GM12872 (cell line): ENCODE results near the gene AHNAK.

Experiments used
- TF ChIP-seq, protein P1 (sequence below): IDR thresholded peaks from 3 replicates; pipeline ENCODE4 v1.5.1; 2011; ENCODE audit warnings: low read depth, mild to moderate bottlenecking, low read length, moderate library complexity; ENCODE audit not compliant: insufficient read depth

AHNAK gene, protein sequence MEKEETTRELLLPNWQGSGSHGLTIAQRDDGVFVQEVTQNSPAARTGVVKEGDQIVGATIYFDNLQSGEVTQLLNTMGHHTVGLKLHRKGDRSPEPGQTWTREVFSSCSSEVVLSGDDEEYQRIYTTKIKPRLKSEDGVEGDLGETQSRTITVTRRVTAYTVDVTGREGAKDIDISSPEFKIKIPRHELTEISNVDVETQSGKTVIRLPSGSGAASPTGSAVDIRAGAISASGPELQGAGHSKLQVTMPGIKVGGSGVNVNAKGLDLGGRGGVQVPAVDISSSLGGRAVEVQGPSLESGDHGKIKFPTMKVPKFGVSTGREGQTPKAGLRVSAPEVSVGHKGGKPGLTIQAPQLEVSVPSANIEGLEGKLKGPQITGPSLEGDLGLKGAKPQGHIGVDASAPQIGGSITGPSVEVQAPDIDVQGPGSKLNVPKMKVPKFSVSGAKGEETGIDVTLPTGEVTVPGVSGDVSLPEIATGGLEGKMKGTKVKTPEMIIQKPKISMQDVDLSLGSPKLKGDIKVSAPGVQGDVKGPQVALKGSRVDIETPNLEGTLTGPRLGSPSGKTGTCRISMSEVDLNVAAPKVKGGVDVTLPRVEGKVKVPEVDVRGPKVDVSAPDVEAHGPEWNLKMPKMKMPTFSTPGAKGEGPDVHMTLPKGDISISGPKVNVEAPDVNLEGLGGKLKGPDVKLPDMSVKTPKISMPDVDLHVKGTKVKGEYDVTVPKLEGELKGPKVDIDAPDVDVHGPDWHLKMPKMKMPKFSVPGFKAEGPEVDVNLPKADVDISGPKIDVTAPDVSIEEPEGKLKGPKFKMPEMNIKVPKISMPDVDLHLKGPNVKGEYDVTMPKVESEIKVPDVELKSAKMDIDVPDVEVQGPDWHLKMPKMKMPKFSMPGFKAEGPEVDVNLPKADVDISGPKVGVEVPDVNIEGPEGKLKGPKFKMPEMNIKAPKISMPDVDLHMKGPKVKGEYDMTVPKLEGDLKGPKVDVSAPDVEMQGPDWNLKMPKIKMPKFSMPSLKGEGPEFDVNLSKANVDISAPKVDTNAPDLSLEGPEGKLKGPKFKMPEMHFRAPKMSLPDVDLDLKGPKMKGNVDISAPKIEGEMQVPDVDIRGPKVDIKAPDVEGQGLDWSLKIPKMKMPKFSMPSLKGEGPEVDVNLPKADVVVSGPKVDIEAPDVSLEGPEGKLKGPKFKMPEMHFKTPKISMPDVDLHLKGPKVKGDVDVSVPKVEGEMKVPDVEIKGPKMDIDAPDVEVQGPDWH (N-terminal part only)

GRCh38 chr11:62546244-62546928, at the start of gene AHNAK:
AHNAK (minus strand) TSS chr11:62546806; CDS start chr11:62536098, 10,708 bp downstream.
- TF ChIP-seq, protein P1, sequence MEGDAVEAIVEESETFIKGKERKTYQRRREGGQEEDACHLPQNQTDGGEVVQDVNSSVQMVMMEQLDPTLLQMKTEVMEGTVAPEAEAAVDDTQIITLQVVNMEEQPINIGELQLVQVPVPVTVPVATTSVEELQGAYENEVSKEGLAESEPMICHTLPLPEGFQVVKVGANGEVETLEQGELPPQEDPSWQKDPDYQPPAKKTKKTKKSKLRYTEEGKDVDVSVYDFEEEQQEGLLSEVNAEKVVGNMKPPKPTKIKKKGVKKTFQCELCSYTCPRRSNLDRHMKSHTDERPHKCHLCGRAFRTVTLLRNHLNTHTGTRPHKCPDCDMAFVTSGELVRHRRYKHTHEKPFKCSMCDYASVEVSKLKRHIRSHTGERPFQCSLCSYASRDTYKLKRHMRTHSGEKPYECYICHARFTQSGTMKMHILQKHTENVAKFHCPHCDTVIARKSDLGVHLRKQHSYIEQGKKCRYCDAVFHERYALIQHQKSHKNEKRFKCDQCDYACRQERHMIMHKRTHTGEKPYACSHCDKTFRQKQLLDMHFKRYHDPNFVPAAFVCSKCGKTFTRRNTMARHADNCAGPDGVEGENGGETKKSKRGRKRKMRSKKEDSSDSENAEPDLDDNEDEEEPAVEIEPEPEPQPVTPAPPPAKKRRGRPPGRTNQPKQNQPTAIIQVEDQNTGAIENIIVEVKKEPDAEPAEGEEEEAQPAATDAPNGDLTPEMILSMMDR: no peak

- TF ChIP-seq, protein P1: no peak
Observed at GRCh38 chr11:62595124-62595523, 48.5 kb upstream of the AHNAK start.

GRCh38 chr11:62593434-62594044, 46.9 kb upstream of the AHNAK start:
- TF ChIP-seq, protein P1: peak; percentile 76

DNA sequence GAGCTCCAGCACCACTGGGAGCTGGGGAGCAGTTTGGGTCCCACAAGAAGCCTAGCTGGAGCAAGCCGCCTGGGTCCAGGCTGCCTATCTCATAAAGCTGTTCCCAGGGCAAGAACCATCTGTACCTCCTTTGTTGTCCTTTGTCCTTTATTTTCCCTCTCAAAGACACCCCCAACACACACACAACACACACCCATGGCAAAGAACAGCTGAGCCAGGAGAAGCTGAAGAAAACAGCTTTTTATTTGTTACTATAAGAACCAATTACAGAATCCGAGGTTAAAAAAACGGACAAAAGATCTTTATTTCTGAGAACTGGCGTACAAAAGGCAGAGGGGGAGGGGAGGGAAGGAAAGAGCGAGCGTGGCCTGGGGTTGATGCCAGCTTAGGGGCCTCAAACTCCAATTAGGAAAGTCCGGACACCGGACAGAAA, 46.4 kb upstream of the AHNAK start:
- TF ChIP-seq, protein P1: no peak

DNA sequence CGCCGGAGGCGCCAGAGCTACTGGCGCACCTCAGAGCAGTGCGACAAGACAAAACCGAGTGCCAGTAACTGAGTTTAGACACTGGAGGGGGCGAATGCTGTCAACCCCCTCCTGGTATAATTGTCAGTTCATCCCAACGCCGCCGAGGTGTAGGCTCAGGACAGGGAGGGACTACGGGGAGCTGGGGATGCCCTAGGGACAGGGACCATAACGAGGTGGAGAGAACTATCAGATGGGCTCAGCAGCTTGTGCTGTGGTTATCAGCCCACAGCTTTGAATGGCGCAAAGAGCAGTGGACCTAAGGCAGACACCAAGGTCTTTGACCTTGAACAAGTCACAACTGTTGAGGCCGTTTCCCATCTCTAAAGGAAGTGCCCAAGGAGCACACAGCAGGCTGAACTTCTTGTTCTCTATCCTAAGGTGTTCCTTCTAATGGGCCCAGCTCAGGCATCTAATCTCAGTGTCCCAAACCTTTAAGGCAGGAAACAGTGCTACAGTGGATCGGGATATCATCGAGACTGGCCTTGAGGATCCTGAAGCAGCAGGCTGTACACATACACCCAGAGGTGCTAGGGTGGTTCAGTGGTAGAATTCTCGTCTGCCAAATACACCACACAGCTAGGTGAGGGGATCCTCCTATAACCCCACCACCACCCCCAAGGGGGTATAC, 45.7 kb upstream of the AHNAK start:
- TF ChIP-seq, protein P1: no peak

DNA sequence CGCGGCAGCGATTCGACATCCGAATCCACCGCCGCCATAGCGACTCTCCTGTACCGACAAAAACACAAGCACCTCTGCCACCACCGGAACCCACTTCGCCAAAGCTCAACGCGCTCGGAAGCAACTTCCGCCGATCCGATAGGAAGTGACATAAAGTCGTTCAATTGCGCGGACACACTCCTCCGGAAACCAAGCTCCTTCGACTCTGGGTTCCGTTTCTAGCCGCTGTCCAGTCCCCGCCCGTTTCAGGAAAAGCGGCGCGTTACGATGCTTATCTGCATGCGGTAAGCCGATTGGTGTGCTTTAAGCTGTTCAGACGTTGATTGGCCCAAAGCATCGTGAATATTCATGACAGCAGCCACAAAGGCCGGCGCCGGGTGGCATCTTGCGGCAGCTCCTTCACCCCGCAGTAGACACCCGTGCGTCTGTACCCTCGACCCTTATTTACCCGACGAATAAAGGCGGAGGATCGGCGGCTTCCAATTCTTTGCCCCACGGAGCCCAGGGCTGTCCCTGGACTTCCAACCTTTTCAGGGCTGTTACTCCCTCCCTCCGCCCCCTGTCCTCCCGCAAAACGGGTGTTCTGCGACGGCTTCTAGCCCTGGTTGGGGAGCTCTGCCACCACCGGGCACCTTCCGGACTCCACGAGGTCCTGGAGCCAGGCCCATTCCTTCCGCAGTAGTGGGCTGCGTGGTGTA, 45.0 kb upstream of the AHNAK start, which contains the start of gene TUT1:
Gene TUT1, minus strand, starts transcription at position 76 of the 698 bp plus-strand sequence. Its CDS starts 38 bp downstream, at position 38.
- TF ChIP-seq, protein P1: no peak
